ENCODE measurements around the gene FOXP3. TPM values are rescaled to one million over a fixed set of nuclear protein-coding genes. Genes with fewer than 3 reads are reported as not detected.
"Not testable (repeated sequence)": the region's sequence is repeated elsewhere in the genome, so short reads cannot be mapped to it uniquely, and the experiment has no call there.

The FOXP3 gene, protein sequence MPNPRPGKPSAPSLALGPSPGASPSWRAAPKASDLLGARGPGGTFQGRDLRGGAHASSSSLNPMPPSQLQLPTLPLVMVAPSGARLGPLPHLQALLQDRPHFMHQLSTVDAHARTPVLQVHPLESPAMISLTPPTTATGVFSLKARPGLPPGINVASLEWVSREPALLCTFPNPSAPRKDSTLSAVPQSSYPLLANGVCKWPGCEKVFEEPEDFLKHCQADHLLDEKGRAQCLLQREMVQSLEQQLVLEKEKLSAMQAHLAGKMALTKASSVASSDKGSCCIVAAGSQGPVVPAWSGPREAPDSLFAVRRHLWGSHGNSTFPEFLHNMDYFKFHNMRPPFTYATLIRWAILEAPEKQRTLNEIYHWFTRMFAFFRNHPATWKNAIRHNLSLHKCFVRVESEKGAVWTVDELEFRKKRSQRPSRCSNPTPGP
- 0.57 TPM for polyA plus RNA-seq (2013, experiment 1 of 4)
- 0.75 TPM for polyA plus RNA-seq (2013, experiment 2 of 4)
- 0.48 TPM for polyA plus RNA-seq (2013, experiment 3 of 4)
- polyA plus RNA-seq (2013, experiment 4 of 4) = 0.53 TPM

DNA sequence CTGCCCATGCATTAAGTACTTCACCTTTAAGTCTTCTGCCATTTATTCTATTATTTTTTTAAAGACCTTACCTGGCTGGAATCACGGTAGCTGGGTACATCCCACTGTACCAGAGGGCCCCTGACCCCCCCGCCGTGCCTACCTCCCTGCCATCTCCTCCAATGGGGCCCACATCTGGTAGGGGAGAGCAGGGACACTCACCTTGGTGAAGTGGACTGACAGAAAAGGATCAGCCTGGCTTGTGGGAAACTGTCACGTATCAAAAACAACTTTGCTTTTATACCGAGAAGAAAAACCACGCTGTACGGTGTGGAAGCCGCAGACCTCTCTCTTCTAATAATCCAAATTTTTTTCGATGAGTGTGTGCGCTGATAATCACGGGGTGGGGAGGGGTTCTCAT, at the start of gene FOXP3:
Gene FOXP3 (minus strand): TSS at position 251 of the 400 bp plus-strand sequence. CDS start 6,205 bp downstream, outside the sequence.
- H3K27ac ChIP-seq (ENCODE audit: insufficient read depth, low read depth, low read length, poor library complexity, severe bottlenecking) = no peak within 1 kb of the TSS
- 86 to 90% methylated on average over 8 to 11 of the region's 11 CpGs for WGBS, 2 experiments
- H3K4me1 ChIP-seq (ENCODE audit: control insufficient read depth, insufficient read depth, low read length) = no peaks in the 10 kb centered on the region
- H3K4me3 ChIP-seq (ENCODE audit: insufficient read depth, low read depth, low read length) = no peak within 1 kb of the TSS
- no peaks in the 10 kb centered on the region for H3K27me3 ChIP-seq (ENCODE audit: control insufficient read depth, insufficient read depth, low read length, poor library complexity, severe bottlenecking)
- no peaks in the 10 kb centered on the region for H3K9me3 ChIP-seq (ENCODE audit: control insufficient read depth, low read length)
- no peaks in the 10 kb centered on the region for H3K36me3 ChIP-seq (ENCODE audit: control insufficient read depth, insufficient read depth, low read length)

DNA sequence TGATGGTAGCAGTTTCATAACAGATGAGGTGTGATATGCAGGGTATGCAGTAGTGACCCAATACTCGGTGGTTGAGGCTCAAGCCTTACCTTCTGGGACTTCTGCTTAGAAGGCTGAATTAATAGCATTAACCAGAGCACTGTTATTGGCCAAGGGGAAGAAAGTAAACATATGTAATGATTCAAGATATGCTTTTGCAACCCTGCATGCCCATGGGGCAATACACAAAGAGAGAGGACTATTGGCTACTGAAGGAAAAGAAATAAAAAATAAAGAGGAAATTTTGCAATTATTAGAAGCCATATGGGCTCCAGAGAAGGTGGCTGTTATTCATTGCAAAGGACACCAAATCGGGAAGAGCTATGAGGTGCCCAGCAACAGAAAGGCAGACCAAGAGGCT, 47.7 kb upstream of the FOXP3 start:
- no peaks in the 10 kb centered on the region for H3K27me3 ChIP-seq (ENCODE audit: control insufficient read depth, insufficient read depth, low read length, poor library complexity, severe bottlenecking)

GRCh38 chrX:49310371-49310770, 45.9 kb upstream of the FOXP3 start:
- H3K4me1 ChIP-seq (ENCODE audit: control insufficient read depth, insufficient read depth, low read length) = peaks cover 10% of the 10 kb centered on the region
- no peaks in the 10 kb centered on the region for H3K9me3 ChIP-seq (ENCODE audit: control insufficient read depth, low read length)
- H3K4me3 ChIP-seq (ENCODE audit: insufficient read depth, low read depth, low read length) = no peak overlapping the region
- no peak overlapping the region for H3K27ac ChIP-seq (ENCODE audit: insufficient read depth, low read depth, low read length, poor library complexity, severe bottlenecking)
- WGBS, 2 experiments = 28 to 45% methylated on average over 16 to 17 of the region's 18 CpGs
- no peaks in the 10 kb centered on the region for H3K36me3 ChIP-seq (ENCODE audit: control insufficient read depth, insufficient read depth, low read length)
- no peaks in the 10 kb centered on the region for H3K27me3 ChIP-seq (ENCODE audit: control insufficient read depth, insufficient read depth, low read length, poor library complexity, severe bottlenecking)

More for the DNA sequence above, 47.7 kb upstream of the FOXP3 start:
- Histone ChIP-seq H3K4me1 (ENCODE audit: control insufficient read depth, insufficient read depth, low read length) (peaks cover 10% of the 10 kb centered on the region), H3K36me3 (ENCODE audit: control insufficient read depth, insufficient read depth, low read length) (no peaks in the 10 kb centered on the region), H3K4me3 (ENCODE audit: insufficient read depth, low read depth, low read length) (no peak overlapping the region), H3K27ac (ENCODE audit: insufficient read depth, low read depth, low read length, poor library complexity, severe bottlenecking) (no peak overlapping the region), H3K9me3 (ENCODE audit: control insufficient read depth, low read length) (no peaks in the 10 kb centered on the region)
- WGBS, 2 experiments = 91 to 93% methylated on average over 2 of the region's 2 CpGs

GRCh38 chrX:49309401-49309981, 45.0 kb upstream of the FOXP3 start:
- no peaks in the 10 kb centered on the region for H3K9me3 ChIP-seq (ENCODE audit: control insufficient read depth, low read length)
- H3K27ac ChIP-seq (ENCODE audit: insufficient read depth, low read depth, low read length, poor library complexity, severe bottlenecking) = no peak overlapping the region
- H3K4me1 ChIP-seq (ENCODE audit: control insufficient read depth, insufficient read depth, low read length) = peaks cover 10% of the 10 kb centered on the region
- H3K27me3 ChIP-seq (ENCODE audit: control insufficient read depth, insufficient read depth, low read length, poor library complexity, severe bottlenecking) = no peaks in the 10 kb centered on the region
- H3K4me3 ChIP-seq (ENCODE audit: insufficient read depth, low read depth, low read length) = no peak overlapping the region
- H3K36me3 ChIP-seq (ENCODE audit: control insufficient read depth, insufficient read depth, low read length) = no peaks in the 10 kb centered on the region
- 5 to 8% methylated on average over 8 of the region's 8 CpGs for WGBS, 2 experiments

GRCh38 chrX:49308604-49309269, 44.2 kb upstream of the FOXP3 start:
- 87 to 88% methylated on average over 15 of the region's 15 CpGs for WGBS, 2 experiments
- H3K27ac ChIP-seq (ENCODE audit: insufficient read depth, low read depth, low read length, poor library complexity, severe bottlenecking) = no peak overlapping the region
- H3K4me3 ChIP-seq (ENCODE audit: insufficient read depth, low read depth, low read length) = no peak overlapping the region
- no peaks in the 10 kb centered on the region for H3K9me3 ChIP-seq (ENCODE audit: control insufficient read depth, low read length)
- no peaks in the 10 kb centered on the region for H3K36me3 ChIP-seq (ENCODE audit: control insufficient read depth, insufficient read depth, low read length)
- H3K27me3 ChIP-seq (ENCODE audit: control insufficient read depth, insufficient read depth, low read length, poor library complexity, severe bottlenecking) = no peaks in the 10 kb centered on the region
- peaks cover 10% of the 10 kb centered on the region for H3K4me1 ChIP-seq (ENCODE audit: control insufficient read depth, insufficient read depth, low read length)

DNA sequence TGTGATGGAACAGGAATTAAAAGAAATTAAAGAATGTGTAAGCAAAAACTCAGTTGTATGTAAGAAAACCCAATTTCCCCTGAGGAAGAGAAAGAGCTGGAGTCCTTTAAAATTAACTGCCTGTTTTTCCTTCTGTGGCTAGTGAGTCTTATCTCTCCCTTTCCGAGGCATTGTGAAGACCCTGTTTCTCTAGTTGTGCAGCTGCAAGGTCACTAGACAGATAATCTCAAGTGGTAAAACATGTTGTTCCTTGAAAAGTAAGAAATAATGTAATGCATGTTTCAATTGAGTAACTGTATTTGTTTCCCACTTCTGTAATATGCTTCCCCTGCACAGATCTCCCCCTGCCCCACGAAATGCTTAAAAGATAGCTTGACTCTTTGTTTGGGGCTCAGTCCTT, 43.3 kb upstream of the FOXP3 start:
- H3K9me3 ChIP-seq (ENCODE audit: control insufficient read depth, low read length); H3K36me3 ChIP-seq (ENCODE audit: control insufficient read depth, insufficient read depth, low read length); H3K4me3 ChIP-seq (ENCODE audit: insufficient read depth, low read depth, low read length); H3K27ac ChIP-seq (ENCODE audit: insufficient read depth, low read depth, low read length, poor library complexity, severe bottlenecking); H3K27me3 ChIP-seq (ENCODE audit: control insufficient read depth, insufficient read depth, low read length, poor library complexity, severe bottlenecking): not testable (repeated sequence)
- peaks cover 10% of the 10 kb centered on the region for H3K4me1 ChIP-seq (ENCODE audit: control insufficient read depth, insufficient read depth, low read length)
- WGBS, 2 experiments = 100% methylated on average over 2 of the region's 2 CpGs

GRCh38 chrX:49303346-49303745, 38.8 kb upstream of the FOXP3 start, which contains the start of gene GAGE10:
Gene GAGE10, plus strand, starts transcription at chrX:49303646. Its CDS starts 1,214 bp downstream, at chrX:49304860.
- no peaks in the 10 kb centered on the region for H3K36me3 ChIP-seq (ENCODE audit: control insufficient read depth, insufficient read depth, low read length)
- no peaks in the 10 kb centered on the region for H3K27me3 ChIP-seq (ENCODE audit: control insufficient read depth, insufficient read depth, low read length, poor library complexity, severe bottlenecking)
- H3K4me1 ChIP-seq (ENCODE audit: control insufficient read depth, insufficient read depth, low read length) = no peaks in the 10 kb centered on the region
- H3K27ac ChIP-seq (ENCODE audit: insufficient read depth, low read depth, low read length, poor library complexity, severe bottlenecking) = no peak within 1 kb of the TSS
- no peak within 1 kb of the TSS for H3K4me3 ChIP-seq (ENCODE audit: insufficient read depth, low read depth, low read length)
- 95 to 97% methylated on average over 15 of the region's 15 CpGs for WGBS, 2 experiments
- H3K9me3 ChIP-seq (ENCODE audit: control insufficient read depth, low read length) = no peaks in the 10 kb centered on the region

DNA sequence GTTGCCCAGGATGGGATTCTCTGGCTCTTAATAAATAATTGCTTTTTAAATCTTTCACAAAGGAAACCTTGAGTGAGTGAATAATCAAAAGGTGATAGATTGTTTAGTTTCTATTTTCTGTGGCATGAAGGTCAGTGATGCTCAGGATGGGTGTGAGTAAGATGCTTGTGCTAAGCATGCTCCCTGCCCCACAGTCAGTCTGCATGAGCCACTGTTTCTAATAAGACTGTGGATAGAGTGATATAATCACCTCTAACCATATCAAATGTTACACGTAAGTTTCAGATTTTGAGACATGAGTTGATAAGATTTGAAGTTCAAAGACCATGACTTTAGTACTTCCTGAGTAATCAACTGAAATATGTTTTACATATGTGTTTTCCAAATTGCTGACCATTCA, 36.2 kb upstream of the FOXP3 start:
- WGBS, 2 experiments = no CpG with 5 or more reads among the region's 1 CpG

DNA sequence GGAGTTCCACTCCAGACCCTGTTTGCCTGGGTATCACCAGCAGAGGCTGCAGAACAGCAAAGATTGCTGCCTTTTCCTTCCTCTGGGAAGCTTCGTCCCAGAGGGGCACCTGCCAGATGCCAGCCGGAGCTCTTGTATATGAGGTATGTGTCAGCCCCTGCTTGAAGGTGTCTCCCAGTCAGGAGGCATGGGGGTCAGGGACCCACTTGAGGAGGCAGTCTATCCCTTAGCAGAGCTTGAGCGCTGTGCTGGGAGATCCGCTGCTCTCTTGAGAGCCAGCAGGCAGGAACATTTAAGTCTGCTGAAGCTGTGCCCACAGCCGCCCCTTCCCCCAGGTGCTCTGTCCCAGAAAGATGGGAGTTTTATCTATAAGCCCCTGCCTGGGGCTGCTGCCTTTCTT, 34.8 kb upstream of the FOXP3 start:
- H3K9me3 ChIP-seq (ENCODE audit: control insufficient read depth, low read length); H3K36me3 ChIP-seq (ENCODE audit: control insufficient read depth, insufficient read depth, low read length); H3K4me3 ChIP-seq (ENCODE audit: insufficient read depth, low read depth, low read length); H3K27ac ChIP-seq (ENCODE audit: insufficient read depth, low read depth, low read length, poor library complexity, severe bottlenecking); H3K27me3 ChIP-seq (ENCODE audit: control insufficient read depth, insufficient read depth, low read length, poor library complexity, severe bottlenecking); H3K4me1 ChIP-seq (ENCODE audit: control insufficient read depth, insufficient read depth, low read length): not testable (repeated sequence)
- 88 to 94% methylated on average over 3 to 4 of the region's 5 CpGs for WGBS, 2 experiments

More for the DNA sequence above, 36.2 kb upstream of the FOXP3 start:
- H3K4me3 ChIP-seq (ENCODE audit: insufficient read depth, low read depth, low read length) = no peak overlapping the region
- no peaks in the 10 kb centered on the region for H3K9me3 ChIP-seq (ENCODE audit: control insufficient read depth, low read length)
- no peaks in the 10 kb centered on the region for H3K4me1 ChIP-seq (ENCODE audit: control insufficient read depth, insufficient read depth, low read length)
- no peak overlapping the region for H3K27ac ChIP-seq (ENCODE audit: insufficient read depth, low read depth, low read length, poor library complexity, severe bottlenecking)
- no peaks in the 10 kb centered on the region for H3K27me3 ChIP-seq (ENCODE audit: control insufficient read depth, insufficient read depth, low read length, poor library complexity, severe bottlenecking)
- H3K36me3 ChIP-seq (ENCODE audit: control insufficient read depth, insufficient read depth, low read length) = no peaks in the 10 kb centered on the region
